ENCODE results near the gene PILRB.
"Not testable (repeated sequence)": the region's sequence is repeated elsewhere in the genome, so short reads cannot be mapped to it uniquely, and the experiment has no call there.

Gene PILRB

DNA sequence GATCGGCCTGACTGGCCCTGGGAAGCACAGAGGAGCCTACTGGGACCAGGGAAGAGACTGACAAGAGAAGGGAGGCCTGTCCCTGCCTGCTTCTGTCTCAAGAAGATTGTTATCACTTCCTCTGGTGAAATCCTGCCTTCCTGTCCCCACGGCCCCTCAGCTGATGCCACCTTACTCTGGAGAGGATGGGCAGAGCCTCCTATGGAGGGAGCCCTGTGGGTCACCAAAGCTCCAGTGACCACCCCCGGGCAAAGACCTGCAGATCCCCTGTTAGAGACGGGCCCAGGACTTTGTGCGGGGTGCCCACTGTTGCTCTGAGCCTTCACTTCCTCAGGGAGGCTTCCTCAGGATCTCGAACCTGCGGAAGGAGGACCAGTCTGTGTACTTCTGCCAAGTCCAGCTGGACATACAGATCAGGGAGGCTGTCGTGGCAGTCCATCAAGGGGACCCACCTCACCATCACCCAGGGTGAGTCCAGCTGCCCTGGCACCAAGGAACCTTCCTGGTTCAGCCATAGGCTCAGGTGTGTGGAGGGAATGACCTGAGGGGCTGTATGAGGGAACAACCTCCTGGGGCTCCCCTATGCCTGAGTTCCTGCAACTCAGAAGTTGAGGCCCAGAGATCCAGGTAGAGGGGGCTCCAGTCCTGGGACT lies 1.4 kb upstream of the PILRB start:
- no peak for DNase-seq

DNA sequence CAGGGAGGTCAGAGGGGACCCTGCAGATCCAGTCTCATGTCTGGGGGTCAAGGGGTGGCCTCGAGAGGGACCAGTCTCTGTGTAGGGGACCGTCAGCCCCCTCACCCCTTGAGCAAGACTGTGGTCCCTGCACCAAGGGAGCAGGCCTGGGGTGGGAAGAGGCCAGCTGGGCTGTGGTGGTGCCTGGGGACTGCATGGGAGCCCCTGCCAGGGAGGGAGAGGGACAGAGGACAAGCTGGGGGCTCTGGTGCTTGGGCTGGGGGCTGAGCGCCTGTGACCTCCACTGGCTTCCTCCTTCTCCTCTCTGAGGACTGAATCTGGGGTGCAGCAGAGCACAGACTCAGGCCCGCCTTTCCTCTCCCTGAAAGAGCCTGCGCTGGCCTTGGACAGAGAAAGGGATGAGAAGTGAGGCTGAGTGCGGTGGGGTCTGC lies 771 bp upstream of the PILRB start:
- DNase-seq = no peak

DNA sequence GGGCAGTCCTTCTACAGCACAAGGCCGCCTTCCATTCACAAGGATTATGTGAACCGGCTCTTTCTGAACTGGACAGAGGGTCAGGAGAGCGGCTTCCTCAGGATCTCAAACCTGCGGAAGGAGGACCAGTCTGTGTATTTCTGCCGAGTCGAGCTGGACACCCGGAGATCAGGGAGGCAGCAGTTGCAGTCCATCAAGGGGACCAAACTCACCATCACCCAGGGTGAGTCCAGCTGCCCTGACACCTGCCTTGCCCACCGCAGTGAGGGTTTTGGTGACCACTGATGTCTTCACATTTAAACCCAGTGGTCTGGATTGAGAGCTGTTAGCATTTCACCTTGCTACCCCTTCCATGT lies 918 bp downstream of the PILRB start:
- DNase-seq = no peak

DNA sequence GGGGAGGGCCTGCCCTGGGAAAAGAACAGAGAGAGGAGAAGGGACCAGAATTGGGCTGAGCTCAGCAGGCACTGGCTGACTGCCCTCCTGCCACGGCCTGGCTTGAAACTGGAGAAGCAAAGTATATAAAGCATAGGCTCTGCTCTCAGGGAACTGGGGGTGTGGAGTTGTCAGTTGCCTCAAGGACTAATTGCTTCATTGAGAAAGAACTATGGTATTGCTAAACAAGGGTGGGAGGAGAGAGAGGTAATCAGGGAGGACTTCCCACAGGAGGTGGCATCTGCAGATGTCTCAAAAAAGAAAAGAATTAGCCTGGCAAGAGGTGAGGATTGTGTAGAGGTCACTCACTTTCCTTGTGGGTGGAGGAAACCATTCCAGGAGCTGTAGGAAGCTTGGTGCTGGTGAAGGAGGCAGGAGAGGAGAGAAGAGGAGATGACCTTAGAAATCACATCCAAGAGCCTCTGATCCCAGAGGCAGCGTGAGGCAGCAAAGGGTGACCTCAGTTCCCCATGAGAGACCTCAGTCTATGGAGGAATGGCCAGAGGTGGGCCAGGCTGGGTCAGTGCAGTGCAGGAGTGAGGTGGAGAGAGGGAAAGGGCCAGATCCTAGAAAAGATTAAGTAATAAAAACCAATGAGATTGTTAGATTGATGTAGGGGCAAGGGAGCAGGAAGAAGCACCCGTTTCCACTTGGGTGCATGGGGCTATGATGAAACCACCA lies 2.4 kb downstream of the PILRB start:
- DNase-seq = no peak

DNA sequence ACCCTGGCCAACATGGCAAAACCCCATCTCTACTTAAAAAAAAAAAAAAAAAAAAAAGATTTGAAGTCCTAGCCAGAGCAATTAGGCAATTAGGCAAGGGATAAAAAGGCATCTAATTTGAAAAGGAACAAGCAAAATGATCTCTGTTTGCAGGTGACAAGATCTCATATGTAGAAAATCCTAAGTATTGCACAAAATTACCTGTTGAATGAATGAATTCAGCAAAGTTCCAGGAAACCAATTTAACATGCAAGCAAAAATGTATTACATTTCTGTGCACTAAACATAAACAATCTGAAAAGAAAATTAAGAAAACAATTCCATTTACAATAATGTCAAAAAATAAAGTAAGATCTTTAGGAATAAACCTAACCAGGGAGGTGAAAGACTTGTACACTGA lies 5.2 kb downstream of the PILRB start:
- no peak for DNase-seq

DNA sequence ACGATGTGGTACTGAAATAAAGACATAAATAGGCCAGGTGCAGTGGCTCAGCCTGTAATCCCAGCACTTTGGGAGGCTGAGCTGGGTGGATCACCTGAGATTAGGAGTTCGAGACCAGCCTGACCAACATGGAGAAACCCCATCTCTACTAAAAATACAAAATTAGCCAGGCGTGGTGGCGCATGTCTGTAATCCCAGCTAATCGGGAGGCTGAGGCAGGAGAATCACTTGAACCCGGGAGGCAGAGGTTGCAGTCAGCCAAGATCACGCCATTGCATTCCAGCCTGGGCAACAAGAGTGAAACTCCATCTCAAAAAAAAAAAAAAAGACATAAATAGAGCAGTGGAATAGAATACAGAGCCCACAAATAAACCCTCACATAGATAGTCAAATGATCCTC lies 5.9 kb downstream of the PILRB start:
- not testable (repeated sequence) for DNase-seq

DNA sequence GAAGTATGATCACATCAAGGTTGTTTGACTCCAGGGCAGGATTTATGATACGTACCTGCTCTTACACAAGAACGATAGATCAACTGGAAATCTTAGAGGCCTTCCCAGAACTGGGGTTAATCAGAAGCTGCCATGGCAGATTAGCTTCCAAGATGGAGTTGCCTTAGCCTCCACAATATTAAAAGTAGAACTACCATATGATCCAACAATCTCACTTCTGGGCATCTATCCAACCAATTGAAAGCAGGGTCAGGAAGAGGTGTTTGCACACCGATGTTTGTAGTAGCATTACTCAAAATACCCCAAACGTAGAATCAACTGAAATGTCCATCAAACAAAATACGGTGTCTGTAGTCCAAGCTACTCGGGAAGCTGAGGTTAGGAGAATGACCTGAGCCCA lies 6.6 kb downstream of the PILRB start:
- DNase-seq = no peak

DNA sequence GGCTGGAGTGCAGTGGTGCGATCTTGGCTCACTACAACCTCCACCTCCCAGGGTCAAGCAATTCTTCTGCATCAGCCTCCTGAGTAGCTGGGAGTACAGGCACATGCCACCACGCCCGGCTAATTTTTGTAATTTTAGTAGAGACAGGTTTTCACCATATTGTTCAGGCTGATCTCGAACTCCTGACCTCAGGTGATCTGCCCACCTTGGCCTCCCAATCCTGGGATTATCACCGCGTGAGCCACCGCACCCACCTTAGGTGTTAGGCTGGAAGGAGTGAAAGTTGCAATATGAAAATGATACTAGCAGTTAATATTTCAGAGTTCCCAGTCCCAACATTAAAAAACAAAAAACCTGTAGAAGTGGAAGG lies 8.1 kb downstream of the PILRB start:
- not testable (repeated sequence) for DNase-seq

DNA sequence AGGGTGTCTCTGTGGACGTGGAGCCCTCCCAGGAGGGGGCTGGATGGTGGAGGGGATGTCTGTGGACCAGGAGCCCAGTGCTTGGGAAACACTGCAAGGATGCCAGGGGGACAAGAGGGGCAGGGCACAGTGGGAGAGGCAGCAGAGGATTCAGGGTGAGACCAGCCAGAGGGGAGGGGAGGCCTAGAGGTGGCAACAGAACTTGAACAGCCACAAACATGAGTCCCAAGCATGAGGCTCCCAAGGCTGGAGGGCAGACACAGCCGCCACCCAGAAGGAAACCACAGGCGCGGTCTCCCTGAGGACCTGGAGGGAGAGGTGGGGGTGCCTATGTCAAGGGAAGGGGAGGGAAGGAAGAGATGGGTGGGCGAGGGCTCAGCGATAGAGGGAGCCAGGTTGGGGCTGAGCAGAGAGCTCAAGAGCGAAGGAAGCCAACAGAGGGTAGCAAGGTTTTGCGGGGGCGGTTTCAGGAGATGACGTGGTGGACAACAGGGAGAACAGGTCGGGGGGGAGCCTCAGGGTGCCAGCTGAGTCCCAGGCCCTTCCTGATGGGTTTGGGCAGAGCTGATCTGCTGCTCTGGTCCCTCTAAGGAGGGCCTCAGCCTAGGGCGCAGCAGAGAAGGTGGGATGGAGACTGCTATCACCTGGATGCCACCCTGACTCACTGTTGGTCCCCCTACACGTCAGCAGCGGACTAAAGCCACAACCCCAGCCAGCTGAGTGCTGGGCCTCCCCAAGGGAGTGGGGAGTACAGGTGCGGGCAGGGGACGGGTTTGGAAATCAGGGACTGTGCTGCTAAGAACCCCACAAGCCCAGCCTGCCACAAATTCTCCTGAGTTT lies 8.7 kb downstream of the PILRB start:
- no peak for DNase-seq

DNA sequence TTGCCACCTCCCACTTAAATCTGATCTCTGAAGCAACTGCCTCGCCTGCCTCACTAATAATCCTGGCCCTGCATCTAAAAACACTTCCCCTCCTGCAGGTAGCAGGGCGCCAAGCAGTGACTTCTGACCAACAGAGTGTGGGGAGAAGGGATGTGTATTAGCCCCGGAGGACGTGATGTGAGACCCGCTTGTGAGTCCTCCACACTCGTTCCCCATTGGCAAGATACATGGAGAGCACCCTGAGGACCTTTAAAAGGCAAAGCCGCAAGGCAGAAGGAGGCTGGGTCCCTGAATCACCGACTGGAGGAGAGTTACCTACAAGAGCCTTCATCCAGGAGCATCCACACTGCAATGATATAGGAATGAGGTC lies 9.3 kb downstream of the PILRB start:
- DNase-seq = no peak

DNA sequence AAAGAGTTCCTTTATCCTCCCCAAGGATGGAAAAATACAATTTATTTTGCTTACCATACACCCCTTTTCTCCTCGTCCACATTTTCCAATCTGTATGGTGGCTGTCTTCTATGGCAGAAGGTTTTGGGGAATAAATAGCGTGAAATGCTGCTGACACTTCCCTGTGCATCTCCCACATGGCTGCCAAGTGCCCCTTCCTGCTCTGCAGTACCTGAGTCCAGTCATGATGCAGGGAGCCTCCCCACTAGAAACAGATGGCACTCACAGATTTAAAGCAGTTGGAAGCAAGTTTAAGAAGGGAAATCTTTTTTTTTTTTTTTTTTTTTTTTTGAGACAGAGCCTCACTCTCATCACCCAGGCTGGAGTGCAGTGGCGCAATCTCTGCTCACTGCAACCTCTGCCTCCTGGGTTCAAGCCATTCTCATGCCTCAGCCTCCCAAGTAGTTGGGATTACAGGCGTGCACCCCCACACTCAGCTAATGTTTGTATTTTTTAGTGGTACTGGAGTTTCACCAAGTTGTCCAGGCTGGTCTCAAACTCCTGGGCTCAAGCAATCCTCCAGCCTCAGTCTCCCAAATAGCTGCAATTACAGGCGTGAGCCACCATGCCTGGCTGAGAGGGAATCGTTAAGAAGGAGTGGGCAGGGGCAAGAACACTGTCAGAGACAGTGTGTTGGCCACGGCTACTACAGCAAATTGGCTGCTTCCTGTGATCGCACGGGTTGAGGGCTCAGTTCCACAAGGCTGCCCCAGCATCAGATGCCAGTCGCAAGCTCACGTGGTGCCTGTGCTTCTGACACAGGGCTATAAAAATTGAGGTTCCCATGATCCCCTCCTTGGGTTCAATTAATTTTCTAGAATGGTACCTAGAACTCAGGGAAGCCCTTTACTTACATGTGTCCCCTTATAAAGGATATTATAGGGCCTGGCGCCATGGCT lies 10.0 kb downstream of the PILRB start:
- no peak for DNase-seq

DNA sequence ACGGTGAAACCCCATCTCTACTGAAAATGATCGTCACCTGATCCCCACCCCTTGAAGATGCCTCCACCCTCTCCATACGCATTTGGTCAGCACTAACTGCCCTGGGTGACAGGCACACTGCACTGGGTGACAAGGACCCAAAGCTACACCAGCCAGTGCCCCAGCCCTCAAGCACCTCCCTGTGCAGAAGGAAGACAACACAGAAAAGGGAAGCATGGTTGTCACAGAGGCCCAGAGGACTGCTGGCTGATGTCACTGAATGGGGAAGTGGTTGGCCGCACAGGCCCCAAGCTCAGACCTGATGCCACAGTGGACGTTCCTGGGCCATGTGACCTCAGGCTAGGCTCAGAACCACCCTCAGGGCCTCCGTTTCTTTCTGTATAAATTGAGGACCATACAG lies 11.2 kb downstream of the PILRB start:
- DNase-seq = no peak

DNA sequence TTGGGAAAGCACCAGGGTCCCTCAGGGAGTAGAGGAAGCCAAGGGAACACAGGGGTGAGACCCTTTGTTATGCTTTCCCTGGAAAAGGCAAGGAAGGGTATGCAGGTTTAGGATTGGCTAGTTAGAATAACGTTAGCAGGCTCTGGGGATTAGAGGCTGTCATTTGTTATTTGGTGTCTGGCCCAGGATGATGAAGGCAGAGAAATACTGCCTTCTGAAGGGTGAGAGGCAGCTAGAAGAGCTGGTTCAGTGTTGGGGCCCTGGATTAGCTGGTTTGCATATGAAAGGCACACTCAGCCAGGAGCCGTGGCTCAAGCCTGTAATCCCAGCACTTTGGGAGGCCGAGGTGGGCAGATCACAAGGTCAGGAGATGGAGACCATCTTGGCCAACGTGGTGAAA lies 12.4 kb downstream of the PILRB start:
- no peak for DNase-seq

DNA sequence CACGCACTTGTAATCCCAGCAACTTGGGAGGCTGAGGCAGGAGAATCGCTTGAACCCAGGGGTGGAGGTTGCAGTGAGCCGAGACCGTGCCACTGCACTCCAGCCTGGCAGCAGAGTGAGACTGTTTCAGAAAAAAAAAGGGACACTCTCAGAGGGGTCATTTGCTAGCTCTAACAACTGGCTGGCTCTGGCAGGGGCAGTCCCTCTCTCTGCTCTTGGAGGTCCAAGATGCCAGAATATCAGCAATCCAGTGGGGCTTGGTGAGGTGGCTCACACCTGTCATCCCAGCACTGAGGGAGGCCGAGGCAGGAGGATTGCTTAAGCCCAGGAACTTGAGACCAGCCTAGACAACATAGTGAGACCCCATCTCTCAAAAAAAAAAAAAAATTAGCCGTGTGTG lies 12.8 kb downstream of the PILRB start:
- no peak for DNase-seq

DNA sequence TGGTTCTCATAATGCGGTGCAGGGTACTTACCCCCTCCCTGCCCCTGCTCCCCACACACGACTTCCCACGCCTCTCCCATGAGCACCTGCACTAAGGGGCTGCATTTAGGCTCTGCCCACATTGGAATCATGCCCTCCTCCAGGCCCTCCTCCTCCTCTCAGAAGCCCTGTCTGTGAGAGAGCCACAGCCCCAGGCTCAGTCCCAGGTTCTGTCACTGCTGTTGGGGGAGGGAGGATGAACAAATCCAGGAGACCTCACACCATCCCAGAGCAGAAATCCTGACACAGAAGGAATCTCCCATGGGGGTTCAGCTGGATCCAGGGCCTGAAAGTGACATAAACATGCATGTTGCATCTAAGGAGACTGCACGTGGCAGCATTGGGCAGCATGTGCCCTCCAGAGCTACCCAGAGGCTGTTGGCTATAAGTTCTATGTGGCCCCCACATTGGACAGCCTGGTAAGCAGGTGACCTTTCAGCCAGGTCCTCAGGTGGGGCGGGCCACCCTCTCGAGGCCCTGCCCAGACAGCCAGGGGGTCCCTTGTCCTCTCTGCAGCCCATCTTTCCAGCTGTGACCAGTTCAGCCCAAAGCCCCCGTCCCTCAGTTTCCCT lies 13.7 kb downstream of the PILRB start:
- no peak for DNase-seq

DNA sequence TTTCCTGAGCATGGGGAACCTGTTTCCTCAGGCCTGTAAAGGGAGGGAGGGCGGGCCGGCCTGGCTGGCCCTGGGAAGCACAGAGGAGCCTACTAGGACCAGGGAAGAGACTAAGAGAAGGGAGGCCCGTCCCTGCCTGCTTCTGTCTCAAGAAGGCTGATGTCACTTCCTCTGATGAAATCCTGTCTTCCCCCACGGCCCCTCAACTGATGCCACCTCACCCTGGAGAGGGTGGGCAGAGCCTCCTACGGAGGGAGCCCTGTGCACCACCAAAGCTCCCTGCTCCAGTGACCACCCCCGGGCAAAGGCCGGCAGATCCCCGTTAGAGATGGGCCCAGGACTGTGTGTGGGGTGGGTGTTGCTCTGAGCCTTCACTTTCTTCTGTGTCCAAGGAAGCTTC lies 14.3 kb downstream of the PILRB start:
- no peak for DNase-seq

DNA sequence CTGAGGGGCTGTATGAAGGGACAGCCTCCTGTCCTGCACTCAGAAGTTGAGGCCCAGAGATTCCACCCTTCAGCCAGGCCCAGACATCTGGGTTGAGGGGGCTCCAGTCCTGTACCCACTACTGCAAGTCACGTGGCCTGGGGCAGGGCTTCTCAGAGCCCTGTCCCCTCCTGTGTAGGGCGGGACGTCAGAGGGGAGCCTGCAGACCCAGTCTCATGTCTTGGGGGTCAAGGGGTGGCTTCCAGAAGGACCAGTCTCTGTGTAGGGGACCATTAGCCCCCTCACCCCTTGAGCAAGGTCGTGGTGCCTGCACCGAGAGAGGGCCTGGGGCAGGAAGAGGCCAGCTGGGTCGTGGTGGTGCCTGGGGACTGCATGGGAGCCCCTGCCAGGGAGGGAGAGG lies 14.8 kb downstream of the PILRB start:
- DNase-seq = no peak

DNA sequence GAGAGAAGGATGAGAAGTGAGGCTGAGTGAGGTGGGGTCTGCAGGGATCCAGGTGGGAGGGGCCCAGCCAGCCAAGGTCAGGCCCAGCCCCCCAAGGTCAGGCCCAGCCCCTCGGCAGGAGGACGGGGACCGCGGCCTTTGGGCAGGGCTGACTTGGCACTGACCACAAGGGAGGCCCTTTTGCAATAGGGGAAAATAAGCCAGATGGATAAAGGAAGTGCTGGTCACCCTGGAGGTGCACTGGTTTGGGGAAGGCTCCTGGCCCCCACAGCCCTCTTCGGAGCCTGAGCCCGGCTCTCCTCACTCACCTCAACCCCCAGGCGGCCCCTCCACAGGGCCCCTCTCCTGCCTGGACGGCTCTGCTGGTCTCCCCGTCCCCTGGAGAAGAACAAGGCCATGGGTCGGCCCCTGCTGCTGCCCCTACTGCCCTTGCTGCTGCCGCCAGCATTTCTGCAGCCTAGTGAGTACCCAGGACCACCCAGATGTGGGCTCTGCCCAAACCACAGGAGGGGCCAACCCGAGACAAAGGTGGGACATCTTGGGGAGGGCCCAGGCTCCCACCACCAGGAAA lies 15.4 kb downstream of the PILRB start, which contains the start of gene PILRA:
TSS of gene PILRA (plus strand) at position 227 of the 571 bp plus-strand sequence. CDS start at position 397, 170 bp downstream.
- no peak for DNase-seq

DNA sequence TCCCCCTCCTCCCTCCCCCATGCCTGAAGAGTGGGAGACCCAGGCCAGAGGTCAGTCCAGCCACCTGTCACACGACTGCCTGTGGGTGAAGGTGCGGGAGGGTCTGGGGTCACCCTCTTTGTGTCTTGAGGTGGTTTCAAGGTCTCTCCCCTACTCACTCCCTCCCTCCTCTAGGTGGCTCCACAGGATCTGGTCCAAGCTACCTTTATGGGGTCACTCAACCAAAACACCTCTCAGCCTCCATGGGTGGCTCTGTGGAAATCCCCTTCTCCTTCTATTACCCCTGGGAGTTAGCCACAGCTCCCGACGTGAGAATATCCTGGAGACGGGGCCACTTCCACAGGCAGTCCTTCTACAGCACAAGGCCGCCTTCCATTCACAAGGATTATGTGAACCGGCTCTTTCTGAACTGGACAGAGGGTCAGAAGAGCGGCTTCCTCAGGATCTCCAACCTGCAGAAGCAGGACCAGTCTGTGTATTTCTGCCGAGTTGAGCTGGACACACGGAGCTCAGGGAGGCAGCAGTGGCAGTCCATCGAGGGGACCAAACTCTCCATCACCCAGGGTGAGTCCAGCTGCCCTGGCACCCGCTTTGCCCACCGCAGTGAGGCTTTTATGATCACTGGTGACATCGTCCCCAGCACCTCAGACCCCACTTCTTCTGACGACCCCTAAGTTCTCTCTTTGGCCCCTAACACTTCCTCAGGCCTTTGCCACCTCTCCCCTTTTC lies 16.1 kb downstream of the PILRB start:
- not testable (repeated sequence) for DNase-seq

DNA sequence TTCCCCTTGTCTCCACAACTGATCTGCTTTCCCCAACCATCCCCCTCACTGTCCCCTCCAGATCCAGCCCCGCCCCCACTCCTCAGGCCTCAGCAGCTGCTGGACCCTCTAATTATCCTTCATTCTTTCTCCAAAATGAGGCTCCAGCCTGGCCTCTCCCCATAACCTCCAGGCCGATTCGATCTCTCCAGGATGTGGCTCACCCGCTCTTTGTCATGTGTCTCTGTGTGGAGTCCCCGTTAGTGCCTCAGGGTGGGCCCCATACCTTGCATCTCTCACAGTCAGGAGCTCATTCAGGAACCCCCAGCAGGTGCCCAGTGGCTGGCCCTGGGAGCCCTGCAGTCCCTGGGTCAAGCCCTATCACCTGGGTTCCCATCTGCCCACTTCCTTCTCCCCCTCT lies 16.7 kb downstream of the PILRB start:
- no peak for DNase-seq

DNA sequence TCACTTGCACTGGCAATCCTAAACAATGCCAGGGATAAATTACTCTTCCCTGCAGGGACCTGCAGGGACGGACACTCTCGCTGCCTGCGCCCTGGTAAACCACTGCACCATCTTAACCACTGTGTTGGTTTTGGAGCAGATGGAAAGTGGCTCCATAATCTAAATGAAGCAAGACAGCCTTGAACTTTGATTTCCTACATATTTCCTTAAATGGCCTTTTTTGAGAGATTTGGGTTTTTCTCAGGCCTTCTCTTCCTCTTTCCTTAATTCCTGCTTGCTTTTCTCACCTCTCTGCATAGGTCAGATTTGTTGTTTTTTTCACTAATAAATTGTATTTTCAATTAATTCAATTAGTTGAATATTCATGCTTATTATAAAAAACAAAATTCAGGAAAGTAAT lies 18.1 kb downstream of the PILRB start:
- DNase-seq = no peak

All from T1000 (cell line).